8988T (cell line): ENCODE data around the gene MS4A8.
"Not testable (repeated sequence)": the region's sequence is repeated elsewhere in the genome, so short reads cannot be mapped to it uniquely, and the experiment has no call there.

Experiments used
- DNase-seq: peaks from one replicate; pipeline ENCODE4 v3.0.0; 2011

MS4A8 gene

GRCh38 chr11:60731586-60731985 is 32.2 kb downstream of the MS4A8 start:
- no peak for DNase-seq

- DNase-seq = no peak
Measured at GRCh38 chr11:60734279-60734678, 34.9 kb downstream of the MS4A8 start.

GRCh38 chr11:60739114-60739513 is 39.7 kb downstream of the MS4A8 start:
- DNase-seq = no peak

- no peak for DNase-seq
Measured at GRCh38 chr11:60740573-60740972, 41.2 kb downstream of the MS4A8 start.

GRCh38 chr11:60741421-60741820 is 42.0 kb downstream of the MS4A8 start:
- no peak for DNase-seq

- DNase-seq = no peak
Measured at GRCh38 chr11:60743058-60743457, 43.6 kb downstream of the MS4A8 start.

GRCh38 chr11:60744114-60744513 is 44.7 kb downstream of the MS4A8 start:
- DNase-seq = no peak

- no peak for DNase-seq
Measured at GRCh38 chr11:60747359-60747873, 48.0 kb downstream of the MS4A8 start.

- no peak for DNase-seq
Measured at GRCh38 chr11:60748225-60748624, 48.8 kb downstream of the MS4A8 start.

GRCh38 chr11:60748821-60749220 is 49.4 kb downstream of the MS4A8 start:
- DNase-seq = no peak

- DNase-seq = no peak
Measured at GRCh38 chr11:60750911-60751310, 51.5 kb downstream of the MS4A8 start.

GRCh38 chr11:60753309-60753708 is 53.9 kb downstream of the MS4A8 start:
- DNase-seq = no peak

- no peak for DNase-seq
Measured at GRCh38 chr11:60754887-60755286, 55.5 kb downstream of the MS4A8 start.

- no peak for DNase-seq
Measured at GRCh38 chr11:60756307-60757032, 57.1 kb downstream of the MS4A8 start, which contains the start of gene MS4A15. TSS of gene MS4A15 (plus strand) at chr11:60756867. CDS start at chr11:60763734, 6,867 bp downstream.

- DNase-seq = no peak
Measured at GRCh38 chr11:60757231-60757800, 57.9 kb downstream of the MS4A8 start.

GRCh38 chr11:60758671-60759070 is 59.3 kb downstream of the MS4A8 start:
- DNase-seq = not testable (repeated sequence)

- not testable (repeated sequence) for DNase-seq
Measured at GRCh38 chr11:60759438-60760225, 60.2 kb downstream of the MS4A8 start.

- no peak for DNase-seq
Measured at GRCh38 chr11:60761436-60762190, 62.2 kb downstream of the MS4A8 start.

GRCh38 chr11:60762851-60763691 is 63.7 kb downstream of the MS4A8 start:
- no peak for DNase-seq

GRCh38 chr11:60763692-60764369 is 64.4 kb downstream of the MS4A8 start:
- DNase-seq = no peak

- DNase-seq = no peak
Measured at GRCh38 chr11:60764879-60765278, 65.5 kb downstream of the MS4A8 start.
